CD4-positive, alpha-beta T cell treated with Interleukin-1 beta for 1 hour (primary cell): ENCODE data around the gene TMEM140.
"Not testable (repeated sequence)": the region's sequence is repeated elsewhere in the genome, so short reads cannot be mapped to it uniquely, and the experiment has no call there.

ENCODE experiments used
- DNase-seq, 2 donors: peaks; one replicate each; pipeline ENCODE4 v3.0.0-alpha.2; 2020 to 2022

TMEM140 gene

GRCh38 chr7:135147899-135148721 is at the start of gene TMEM140:
TSS of gene TMEM140 (plus strand) at chr7:135148072. CDS start at chr7:135164442, 16,370 bp downstream.
- DNase-seq: peak; percentile 70 to 77

- DNase-seq: no peak
Measured at GRCh38 chr7:135098391-135098790, 49.5 kb upstream of the TMEM140 start.

- DNase-seq: no peak
Measured at GRCh38 chr7:135100856-135101255, 47.0 kb upstream of the TMEM140 start.

GRCh38 chr7:135102372-135102771 is 45.5 kb upstream of the TMEM140 start:
- DNase-seq: no peak

GRCh38 chr7:135109562-135109961 is 38.3 kb upstream of the TMEM140 start:
- DNase-seq: no peak

- no peak for DNase-seq
Measured at GRCh38 chr7:135109976-135110375, 37.9 kb upstream of the TMEM140 start.

GRCh38 chr7:135111379-135111778 is 36.5 kb upstream of the TMEM140 start:
- no peak for DNase-seq

- DNase-seq: no peak
Measured at GRCh38 chr7:135114622-135115021, 33.2 kb upstream of the TMEM140 start.

GRCh38 chr7:135117096-135117495 is 30.8 kb upstream of the TMEM140 start:
- no peak for DNase-seq

GRCh38 chr7:135121868-135122267 is 26.0 kb upstream of the TMEM140 start:
- no peak for DNase-seq

GRCh38 chr7:135124631-135125030 is 23.2 kb upstream of the TMEM140 start:
- not testable (repeated sequence) for DNase-seq

GRCh38 chr7:135128931-135129330 is 18.9 kb upstream of the TMEM140 start:
- DNase-seq: no peak

- no peak for DNase-seq
Measured at GRCh38 chr7:135129579-135129978, 18.3 kb upstream of the TMEM140 start.

GRCh38 chr7:135143885-135144668 is 3.8 kb upstream of the TMEM140 start:
- DNase-seq: no peak

- DNase-seq: peak in 1 of 2 donors; percentile 52
Measured at GRCh38 chr7:135147341-135147898, 452 bp upstream of the TMEM140 start.

GRCh38 chr7:135150072-135150782 is 2.4 kb downstream of the TMEM140 start:
- no peak for DNase-seq

- no peak for DNase-seq
Measured at GRCh38 chr7:135151132-135151531, 3.3 kb downstream of the TMEM140 start.

GRCh38 chr7:135151533-135151932 is 3.7 kb downstream of the TMEM140 start:
- peak in 1 of 2 donors; percentile 66 for DNase-seq

- no peak for DNase-seq
Measured at GRCh38 chr7:135152442-135152841, 4.6 kb downstream of the TMEM140 start.

- no peak for DNase-seq
Measured at GRCh38 chr7:135154734-135155133, 6.9 kb downstream of the TMEM140 start.

GRCh38 chr7:135156290-135156689 is 8.4 kb downstream of the TMEM140 start:
- no peak for DNase-seq

GRCh38 chr7:135158141-135158655 is 10.3 kb downstream of the TMEM140 start:
- no peak for DNase-seq

GRCh38 chr7:135158874-135159273 is 11.0 kb downstream of the TMEM140 start:
- DNase-seq: no peak
